GM21717 (cell line): ENCODE measurements around the gene KDM4C.
"Not testable (repeated sequence)": the region's sequence is repeated elsewhere in the genome, so short reads cannot be mapped to it uniquely, and the experiment has no call there.

ENCODE experiments used
- ATAC-seq: cut with Tn5 transposase; IDR thresholded peaks from one replicate; pipeline ENCODE4 v1.9.1; 2021; ENCODE audit warnings: mild to moderate bottlenecking, moderate library complexity; ENCODE audit not compliant: unreplicated experiment

Gene KDM4C

GRCh38 chr9:6802926-6803325 lies 45.2 kb downstream of the KDM4C start:
- no peak for ATAC-seq

GRCh38 chr9:6805532-6805931 lies 47.8 kb downstream of the KDM4C start:
- no peak for ATAC-seq

- ATAC-seq = not testable (repeated sequence)
Measured at GRCh38 chr9:6806318-6806717, 48.5 kb downstream of the KDM4C start.

- not testable (repeated sequence) for ATAC-seq
Measured at GRCh38 chr9:6807669-6808068, 49.9 kb downstream of the KDM4C start.

GRCh38 chr9:6811436-6811835 lies 53.7 kb downstream of the KDM4C start:
- no peak for ATAC-seq

GRCh38 chr9:6816581-6816980 lies 58.8 kb downstream of the KDM4C start:
- no peak for ATAC-seq

- ATAC-seq = no peak
Measured at GRCh38 chr9:6818292-6818922, 60.6 kb downstream of the KDM4C start.

GRCh38 chr9:6819112-6819511 lies 61.3 kb downstream of the KDM4C start:
- no peak for ATAC-seq

- ATAC-seq = no peak
Measured at GRCh38 chr9:6819529-6819928, 61.8 kb downstream of the KDM4C start.

- no peak for ATAC-seq
Measured at GRCh38 chr9:6822696-6823095, 64.9 kb downstream of the KDM4C start.

GRCh38 chr9:6827439-6828145 lies 69.8 kb downstream of the KDM4C start:
- no peak for ATAC-seq

- ATAC-seq = no peak
Measured at GRCh38 chr9:6829027-6829426, 71.3 kb downstream of the KDM4C start.

- no peak for ATAC-seq
Measured at GRCh38 chr9:6829536-6829935, 71.8 kb downstream of the KDM4C start.

GRCh38 chr9:6833518-6834192 lies 75.9 kb downstream of the KDM4C start:
- ATAC-seq = no peak

- ATAC-seq = no peak
Measured at GRCh38 chr9:6834306-6834705, 76.5 kb downstream of the KDM4C start.

GRCh38 chr9:6838158-6838557 lies 80.4 kb downstream of the KDM4C start:
- ATAC-seq = no peak

- ATAC-seq = no peak
Measured at GRCh38 chr9:6842584-6842947, 84.8 kb downstream of the KDM4C start.

GRCh38 chr9:6843742-6844141 lies 86.0 kb downstream of the KDM4C start:
- ATAC-seq = no peak

GRCh38 chr9:6844267-6844666 lies 86.5 kb downstream of the KDM4C start:
- no peak for ATAC-seq

- no peak for ATAC-seq
Measured at GRCh38 chr9:6845128-6845826, 87.5 kb downstream of the KDM4C start.

- no peak for ATAC-seq
Measured at GRCh38 chr9:6845880-6846279, 88.1 kb downstream of the KDM4C start.
